DND-41 (cell line): ENCODE data around the gene THSD4.

Experiments used
- CTCF ChIP-seq: IDR thresholded peaks from 2 replicates; pipeline ENCODE4 v1.5.1; 2012; ENCODE audit warnings: borderline replicate concordance, low read length, moderate library complexity, mild to moderate bottlenecking; ENCODE audit not compliant: poor library complexity, severe bottlenecking; ENCODE audit errors: extremely low read depth
- EZH2 ChIP-seq: IDR thresholded peaks from 3 replicates; pipeline ENCODE4 v1.6.1; 2012; ENCODE audit warnings: borderline replicate concordance, low read depth, mild to moderate bottlenecking, moderate library complexity, low read length, inconsistent platforms; ENCODE audit not compliant: severe bottlenecking

DNA sequence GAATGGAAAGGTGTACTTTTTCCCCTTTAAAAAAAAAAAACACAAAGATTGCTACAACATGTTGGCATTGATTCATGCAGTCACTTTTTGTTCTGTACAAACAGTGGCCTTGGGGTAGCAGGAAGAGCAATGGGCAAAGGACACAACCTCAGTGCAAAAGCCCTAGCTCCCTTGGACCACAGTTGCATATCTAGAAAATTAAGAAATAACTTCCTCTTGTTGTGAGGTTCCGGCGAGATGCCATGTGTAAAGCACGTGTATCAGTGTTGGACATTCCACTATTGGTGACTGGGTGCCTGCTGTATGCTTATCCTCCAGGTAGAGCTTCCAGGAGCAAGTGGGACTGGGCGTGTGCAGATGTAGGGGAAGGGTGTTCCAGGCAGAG is 164.5 kb downstream of the THSD4 start:
- TF ChIP-seq CTCF (no peak), EZH2 (no peak)
